Epidermal melanocyte (primary cell): Measurements from ENCODE around the gene MAST4.

ENCODE experiments used
- DNase-seq: peaks from one replicate; pipeline ENCODE4 v3.0.0; 2011; ENCODE audit warnings: low spot score; ENCODE audit not compliant: insufficient read length

Gene MAST4

DNA sequence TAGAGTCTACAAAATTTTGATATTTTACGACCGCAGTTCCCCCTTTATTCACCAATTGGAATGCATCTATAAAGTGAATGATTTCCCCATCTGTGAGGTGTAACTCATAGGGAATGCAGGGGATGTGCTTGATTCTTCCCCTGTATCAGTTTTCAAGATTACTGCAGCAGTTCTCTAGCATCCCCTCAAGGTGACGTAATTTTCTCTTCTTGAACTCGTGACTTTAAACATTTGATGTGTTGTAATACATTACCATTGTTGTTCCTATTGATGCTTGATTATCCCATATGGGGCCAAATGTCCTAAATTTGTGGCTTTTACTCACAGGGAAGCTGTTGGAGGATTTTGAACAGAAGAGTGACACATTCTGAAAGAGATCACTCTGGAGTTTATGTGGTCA is 360.2 kb downstream of the MAST4 start:
- no peak for DNase-seq

DNA sequence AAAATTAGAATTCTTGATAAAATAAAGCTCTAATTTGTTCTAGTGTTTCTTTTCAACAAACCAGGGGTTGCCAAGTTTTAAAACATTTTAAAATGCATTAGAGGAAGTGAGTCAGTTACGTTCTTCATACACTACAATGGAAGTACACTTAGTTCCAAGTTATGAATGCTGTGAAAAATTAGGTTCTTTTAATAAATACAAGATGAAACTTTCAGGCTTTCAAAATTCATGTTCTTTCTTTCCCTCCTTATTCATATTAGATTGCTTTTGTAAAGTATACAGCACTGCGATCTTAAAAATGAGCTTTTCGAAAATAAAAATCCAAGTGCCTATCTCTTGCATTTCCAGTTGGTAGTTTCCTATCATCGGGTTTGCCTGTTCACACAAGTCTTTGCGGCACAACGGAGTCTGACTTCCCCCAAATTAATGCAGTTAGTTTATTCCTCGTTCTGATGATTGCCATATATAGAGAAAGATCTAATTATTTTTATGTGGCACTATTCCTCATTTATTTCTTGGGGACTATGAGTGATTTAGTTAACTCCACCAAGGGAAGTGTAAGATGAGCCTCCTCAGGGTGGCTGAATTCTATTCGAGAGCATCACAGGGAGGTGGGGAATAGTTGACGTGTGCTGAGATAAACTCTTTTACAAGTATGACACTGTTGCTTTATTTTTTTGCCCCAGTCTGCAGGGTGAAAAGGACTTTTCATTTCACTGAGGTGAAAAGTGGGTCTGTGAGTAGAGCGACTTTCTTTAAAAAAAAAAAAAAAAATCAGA is 362.2 kb downstream of the MAST4 start:
- DNase-seq, result no peak

DNA sequence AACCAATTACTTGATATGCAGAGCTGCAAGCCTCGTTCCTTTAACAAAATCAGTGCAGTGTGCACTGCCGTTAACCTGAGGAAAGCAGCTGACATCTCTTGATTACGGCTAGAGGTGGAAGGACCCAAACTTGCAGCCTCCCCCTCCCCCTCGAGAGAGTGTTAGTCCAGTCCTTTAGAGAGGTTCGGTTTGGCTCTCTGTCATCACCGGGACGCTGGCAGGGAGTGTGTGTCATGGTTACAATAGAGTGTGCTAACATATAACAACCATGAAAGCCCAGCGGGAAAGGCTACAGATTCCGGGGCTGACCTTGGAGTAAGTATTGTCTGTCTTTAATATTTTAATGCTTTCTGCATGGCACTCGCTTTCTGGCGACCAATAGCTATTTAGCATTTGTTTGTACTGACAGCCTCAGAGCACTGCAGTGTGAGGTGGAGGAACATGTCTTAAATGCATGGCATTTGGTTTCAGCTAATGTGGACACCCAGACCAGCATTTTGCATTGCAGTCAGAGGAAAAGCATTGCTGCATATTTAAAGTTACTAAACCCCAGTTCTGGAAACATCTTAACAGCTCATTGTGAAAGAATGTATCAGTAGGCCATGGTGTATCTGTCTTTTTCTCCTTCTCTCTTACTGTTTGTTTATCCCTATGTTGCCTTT is 362.9 kb downstream of the MAST4 start:
- no peak for DNase-seq

DNA sequence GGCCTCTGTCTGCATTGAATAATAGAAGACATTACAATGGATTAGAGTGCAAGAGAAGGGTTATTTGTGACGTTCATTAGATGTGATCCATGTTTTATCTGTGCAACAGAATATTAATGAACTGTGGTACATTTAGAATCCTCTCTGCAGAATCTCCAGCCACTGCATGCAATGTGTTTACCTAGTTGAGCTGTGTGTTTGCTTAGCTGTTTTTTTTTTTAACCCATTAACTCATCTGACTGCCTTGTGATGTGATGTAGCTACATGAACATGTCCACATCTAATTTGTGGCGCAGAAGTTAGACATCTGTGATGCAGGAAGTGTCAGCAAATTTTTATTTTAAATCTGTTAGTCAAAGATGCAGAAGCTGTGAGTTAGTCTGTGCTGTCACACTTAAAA is 363.5 kb downstream of the MAST4 start:
- no peak for DNase-seq

DNA sequence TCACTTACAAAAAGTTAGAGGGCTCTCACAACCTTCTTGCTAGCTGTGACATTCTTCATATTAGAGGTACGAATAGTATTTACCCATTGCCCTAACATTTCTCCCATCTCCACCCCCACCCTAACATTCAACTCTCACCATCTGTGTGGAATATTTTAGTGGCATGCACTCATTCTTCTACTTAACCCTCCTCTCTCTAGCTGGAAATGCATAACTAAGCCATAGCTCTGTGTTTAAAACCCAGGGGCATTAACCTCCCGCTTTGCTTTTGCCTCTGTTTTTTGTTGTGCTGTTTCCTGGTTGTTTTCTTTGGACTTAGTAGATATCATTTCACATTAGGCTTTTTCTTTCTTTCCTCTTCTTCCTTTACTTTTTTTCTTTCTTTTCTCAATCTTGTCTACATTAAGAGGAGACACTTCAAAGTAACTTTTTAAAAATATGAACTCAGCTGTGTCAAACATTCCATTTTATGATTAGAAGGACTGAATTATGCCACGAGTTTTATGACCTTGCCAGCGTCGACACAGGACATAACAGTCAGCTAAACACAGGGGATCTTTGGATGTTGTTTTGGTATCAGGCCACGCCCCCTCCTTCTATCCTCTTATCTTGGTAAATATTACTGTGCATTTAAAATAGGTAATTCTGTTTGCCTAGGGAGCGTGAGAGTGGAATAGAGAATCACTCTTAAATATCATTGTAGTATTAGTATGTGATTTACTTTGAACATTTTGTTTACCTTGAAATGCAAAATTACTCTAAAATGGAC is 364.4 kb downstream of the MAST4 start:
- DNase-seq, result no peak

DNA sequence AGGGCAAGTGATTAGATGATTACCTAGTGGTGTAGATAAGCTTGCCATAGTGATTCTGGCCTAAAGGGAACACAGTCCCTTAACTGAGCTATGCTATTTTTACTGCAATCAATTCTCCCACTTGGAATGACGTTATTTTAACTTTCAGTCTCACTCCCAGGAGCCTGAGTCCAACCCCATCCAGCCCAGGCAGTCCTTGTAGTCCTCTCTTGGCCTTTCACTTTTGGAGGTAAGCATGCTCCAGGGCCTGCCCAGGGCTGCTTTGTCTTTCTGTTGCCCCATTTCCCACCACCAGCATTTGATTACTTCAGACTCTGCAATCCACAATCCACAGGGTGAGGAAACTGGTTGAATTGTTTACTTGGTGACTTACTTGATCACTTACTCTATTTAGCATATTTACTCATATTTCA is 367.4 kb downstream of the MAST4 start:
- DNase-seq, result no peak

DNA sequence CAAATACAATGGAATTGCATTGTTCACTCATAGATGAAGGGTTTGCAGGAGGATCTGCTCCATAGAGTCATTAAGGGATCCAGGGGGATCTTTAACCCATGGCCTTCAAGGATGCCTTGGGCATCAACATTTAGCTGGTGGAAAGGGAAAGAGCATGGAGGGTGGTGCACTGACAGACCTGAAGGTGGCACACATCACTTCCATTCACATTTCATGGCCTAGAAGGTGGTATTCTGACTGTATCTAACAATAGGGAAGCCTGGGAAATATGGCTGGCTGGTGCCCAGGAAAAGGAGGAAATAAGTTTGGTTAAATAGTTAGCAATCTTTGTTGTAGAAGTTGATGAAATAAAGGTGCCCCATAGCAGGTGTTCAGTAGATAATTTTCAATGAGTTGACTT is 370.2 kb downstream of the MAST4 start:
- DNase-seq, result no peak

DNA sequence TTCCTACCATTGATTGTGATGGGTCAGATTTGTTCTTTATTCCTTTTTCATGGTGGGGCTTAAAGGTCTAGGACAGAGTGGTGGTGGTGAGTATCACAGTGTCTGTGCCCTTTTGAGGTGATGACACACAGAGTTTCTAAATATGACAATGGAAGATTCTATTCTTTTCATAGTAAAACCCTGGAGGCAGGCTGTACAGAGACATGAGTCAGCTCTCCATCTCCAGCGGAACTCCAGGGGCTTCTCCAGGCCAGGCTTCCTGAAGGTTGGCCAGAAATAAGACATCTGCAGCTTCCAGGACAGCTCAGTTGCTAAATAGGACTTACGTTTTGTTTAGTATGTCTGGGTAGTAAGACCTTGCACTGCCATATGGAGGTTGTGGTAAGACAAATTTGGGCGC is 370.9 kb downstream of the MAST4 start:
- no peak for DNase-seq

DNA sequence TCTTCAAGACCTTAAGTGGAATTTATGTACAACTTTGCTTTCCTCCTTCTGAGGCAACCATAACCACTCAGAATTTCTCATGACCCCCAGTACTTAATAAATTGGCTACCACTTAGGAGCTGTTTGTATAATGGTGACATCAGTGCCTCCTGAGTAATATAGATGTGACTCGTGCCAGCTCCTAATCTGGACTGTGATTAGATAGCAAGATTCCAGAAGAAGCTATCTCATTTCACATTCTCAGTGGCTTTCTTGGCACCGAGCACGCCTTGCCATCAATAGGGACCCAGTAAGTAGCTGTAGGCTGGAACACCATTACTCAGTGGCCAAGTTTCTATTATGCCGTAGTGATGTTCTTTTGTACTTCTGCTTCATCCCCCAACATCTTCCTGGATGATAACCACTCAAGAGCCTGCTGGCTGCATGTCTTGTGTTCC is 371.7 kb downstream of the MAST4 start:
- no peak for DNase-seq

DNA sequence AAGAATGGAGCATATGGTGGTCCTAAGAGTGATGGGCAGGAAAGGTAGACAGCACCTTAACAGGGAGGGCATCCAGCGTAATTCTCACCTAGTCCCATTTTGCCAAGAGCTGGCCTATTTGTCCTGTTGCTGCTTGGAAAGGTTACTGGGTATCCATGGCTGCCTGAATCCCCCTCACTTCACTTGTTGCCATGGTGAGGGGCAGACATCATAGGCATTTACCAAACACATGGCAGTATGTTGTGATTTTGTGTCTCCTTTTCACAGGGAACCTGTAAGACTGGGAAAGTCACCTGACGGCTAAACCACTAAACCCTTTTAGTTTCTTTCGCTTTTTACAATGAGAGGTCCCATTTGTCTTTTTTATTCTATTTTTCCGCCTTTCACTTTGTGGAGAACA is 373.3 kb downstream of the MAST4 start:
- DNase-seq, result no peak

DNA sequence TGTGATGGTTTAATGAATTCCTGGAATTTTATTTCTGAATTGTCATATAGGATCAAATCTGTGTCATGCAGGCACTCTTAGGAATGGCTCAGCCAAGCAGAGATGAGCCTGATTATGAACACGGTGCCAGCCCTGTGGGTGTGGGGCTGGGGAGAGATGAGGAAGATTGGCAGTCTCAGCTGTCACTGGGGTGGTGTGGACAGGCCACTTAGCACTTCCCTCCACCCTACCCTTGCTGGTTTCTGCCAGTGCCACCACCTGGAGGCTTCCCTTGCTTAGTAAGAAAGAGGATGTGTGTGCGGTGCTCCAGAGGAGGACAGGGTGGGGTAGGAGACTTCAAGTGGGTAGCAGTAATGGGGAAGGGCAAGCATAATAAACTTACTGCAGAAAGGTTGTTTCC is 373.8 kb downstream of the MAST4 start:
- no peak for DNase-seq

DNA sequence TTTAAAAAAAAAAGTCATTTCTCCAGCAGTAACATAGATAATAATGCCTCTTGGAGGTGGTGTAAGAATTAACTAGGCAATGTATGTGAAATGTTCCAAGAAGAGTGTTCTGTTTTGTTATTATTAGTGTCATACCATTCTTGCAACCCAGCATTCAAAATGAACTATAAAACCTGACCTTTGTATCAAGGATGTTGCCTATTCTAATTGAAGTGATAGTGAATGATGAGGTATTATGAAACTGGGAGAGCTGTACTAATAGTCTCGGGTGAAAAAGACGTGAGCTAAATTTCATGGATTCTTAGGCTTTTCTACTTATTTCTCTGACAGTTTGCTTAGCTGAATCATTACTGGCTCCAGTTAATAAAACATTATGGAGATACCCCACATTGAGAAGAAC is 375.8 kb downstream of the MAST4 start:
- DNase-seq, result no peak

DNA sequence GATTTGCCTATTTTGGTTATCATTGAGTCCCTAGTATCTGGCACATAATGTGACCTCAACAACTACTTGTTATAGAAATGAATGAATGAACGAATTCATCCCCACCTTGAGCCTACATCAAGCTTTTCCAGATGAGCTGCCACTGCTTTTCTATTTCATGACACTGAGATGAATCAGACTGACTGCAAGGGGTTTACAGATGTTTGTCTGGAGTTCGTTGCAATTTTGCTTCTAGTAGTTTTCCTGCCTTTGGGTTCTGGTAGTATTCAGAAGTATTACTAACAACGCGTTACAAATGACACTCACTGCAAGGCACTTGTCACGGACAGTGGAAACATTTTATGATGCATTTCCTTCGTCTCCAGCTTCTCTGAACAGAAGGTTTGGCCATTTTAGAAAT is 378.1 kb downstream of the MAST4 start:
- DNase-seq, result no peak

DNA sequence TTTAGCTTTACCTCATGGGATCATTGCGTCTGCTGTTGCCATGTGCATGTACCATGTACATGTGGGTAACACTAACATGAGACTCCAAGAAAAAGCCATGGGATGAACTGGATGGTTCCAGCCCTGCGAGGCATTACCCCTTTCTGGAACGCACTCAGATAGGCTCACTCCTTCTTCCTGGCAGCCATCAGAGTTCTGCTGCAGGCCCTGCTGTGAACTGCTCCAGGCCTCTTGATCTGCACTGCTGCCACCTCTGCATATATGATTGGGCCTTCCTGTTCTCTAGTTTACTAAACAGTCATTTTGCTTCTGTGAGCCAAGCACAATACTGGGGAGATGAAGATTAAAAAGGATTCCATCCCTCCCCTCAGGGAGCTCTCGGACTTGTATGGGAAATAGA is 379.9 kb downstream of the MAST4 start:
- DNase-seq, result no peak

DNA sequence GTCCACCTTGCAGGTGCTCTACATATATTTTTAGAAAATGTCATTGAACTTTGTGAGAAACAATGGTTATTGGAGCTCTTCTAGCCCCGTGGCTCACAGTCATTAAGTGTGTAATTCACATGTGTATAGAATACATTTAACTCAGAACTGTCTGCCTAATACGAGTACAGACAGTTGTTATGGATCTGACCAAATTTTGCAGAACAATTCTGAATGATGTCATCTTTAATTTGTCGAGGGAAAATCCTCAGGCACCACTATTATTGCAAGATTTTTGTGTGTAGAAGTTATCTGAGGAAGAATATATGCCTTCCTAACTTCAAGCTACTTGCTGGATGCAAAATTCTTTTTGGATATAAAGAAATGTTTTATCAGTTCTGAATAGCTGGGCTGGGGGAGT is 383.5 kb downstream of the MAST4 start:
- DNase-seq, result no peak

DNA sequence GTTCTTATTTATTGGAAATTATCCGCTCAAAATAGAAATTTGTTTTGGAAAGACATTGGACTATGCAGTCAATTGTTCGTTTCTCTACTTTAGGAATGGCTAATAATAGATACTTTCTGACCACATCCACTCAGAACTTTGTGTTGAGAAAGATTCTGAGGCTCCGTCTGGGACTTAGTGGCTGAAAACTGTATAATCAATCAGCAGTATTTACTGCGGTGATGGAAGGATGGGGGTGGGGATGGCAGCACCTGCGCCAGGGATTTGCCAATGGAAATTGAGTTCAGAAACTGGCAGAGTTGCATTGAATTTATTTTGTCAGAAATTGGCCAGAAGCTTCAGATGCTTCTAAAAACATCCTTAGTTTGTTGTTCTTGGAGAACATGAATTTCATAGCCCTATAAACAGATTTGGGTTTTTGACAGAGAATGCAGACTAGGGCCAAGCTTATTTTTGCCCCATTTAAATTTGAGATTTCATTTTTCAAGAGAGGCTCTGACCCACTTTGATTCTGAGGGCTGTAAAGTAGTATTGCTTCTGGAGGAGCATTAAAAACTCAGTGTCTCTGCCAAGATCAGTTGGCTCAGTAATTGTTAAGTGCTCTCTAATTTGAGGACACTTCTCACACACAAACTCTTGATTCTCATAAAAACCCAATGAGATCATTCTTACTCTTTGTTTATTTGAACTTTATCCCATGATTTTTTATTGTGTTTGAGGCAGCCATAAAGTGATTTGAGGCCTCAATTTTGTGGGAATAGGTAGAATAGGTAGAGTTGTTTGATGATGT is 385.3 kb downstream of the MAST4 start:
- no peak for DNase-seq

DNA sequence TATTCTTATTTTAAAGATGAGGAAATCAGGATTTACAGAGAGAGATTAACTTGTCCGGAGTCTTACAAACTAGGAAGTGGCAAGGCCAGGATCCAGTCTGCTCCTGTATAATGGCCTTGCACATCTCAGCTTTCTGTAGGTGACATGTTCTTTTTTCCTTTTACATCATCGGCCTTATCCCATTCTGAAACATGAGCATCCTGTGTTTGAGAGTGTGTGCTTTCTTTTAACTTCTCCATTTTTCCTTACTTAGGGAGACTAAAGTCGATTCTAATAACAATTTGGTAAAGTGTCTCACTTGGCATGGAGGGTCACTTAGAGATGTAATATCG is 385.8 kb downstream of the MAST4 start:
- DNase-seq, result no peak

DNA sequence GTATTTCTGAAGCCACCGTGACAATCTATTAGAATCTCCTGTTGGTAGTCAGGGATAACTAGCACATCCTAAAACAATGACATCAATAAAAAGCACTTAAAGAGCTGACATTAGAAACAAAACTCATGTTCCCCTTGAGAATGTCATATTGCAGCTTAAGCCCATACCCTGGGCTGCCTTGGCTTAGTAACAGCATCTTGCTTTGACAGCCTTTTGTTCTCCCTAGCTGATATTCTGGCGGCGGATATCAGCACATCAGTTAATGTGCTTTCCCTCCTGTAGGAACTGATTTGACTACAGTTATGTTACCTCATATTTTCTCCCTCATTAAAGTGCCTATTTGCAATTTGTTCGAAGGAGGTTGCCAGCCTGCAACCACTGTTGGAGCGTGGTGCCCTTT is 386.3 kb downstream of the MAST4 start:
- DNase-seq, result no peak

DNA sequence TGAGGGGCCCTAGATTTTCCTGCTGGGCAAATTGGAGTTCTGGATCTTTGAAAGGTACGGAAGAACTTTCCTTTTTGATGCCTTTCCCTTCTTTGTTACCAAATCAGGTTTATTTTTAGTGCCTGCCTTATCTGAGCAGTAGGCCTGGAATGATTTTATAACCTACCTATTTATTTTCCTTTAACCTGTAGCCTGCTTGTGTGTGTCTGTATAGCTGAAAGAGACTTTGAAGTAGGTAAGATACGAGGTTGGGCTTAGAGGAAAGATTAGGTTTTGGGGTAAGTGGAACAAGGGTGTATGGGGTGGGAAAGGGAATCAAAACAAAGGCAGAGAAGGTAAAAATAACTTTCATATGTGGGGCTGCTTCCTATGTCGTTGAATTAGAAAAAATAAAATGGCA is 389.2 kb downstream of the MAST4 start:
- DNase-seq, result no peak

DNA sequence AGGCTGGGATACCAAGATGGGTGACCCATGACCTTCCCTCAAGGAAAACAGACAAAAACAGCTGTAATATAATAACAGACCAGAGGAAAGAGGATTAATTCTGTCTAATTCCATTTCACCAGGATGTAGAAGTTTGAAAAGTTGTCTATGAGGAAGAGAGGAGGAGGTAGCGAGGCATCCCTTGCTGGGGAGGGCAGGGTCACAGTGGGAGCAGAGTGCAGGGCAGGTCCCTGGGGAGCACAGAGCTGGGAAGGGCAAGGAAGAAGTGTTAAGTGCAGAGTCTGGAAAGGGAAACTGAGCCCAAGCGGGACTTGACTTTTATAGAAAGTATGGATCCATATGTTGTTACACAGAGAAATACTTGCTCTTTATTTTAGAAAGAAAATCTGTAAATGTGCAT is 389.8 kb downstream of the MAST4 start:
- DNase-seq, result no peak

DNA sequence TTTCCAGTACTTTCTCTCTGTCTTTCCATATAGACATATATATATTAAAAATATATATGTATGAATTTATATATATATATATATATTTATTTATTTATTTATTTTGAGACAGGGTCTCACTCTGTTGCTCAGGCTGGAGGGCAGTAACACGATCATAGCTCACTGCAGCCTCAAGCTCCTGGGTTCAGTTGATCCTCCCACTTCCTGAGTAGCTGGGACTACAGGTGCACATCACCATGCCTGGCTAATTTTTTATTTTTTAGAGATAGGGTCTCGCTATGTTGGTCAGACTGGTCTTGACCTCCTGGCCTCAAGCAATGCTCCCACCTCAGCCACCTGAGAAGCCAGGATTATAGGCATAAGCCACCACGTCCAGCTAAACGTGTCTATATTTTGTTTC is 390.3 kb downstream of the MAST4 start:
- no peak for DNase-seq

DNA sequence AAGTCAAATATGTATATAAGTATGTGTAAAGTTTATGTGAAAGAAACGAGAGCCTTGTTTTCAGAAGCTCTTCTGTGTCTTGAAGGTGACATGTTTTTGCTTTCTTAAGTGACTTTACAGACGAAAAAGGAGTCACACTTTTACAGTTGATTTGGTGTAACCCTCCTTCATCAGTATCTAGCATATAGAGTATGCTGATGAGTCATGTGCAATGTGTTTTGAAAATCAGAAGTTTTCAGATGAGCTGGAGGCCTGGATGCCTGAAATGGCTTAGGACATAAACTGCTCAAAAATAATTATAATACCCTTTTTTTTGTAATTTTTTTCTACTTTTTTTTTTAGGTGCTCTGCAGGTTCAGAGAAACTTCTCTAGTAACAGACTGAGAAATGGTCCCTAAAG is 390.9 kb downstream of the MAST4 start:
- no peak for DNase-seq
